ENCODE results near the gene METRN.
"Not testable (repeated sequence)": the region's sequence is repeated elsewhere in the genome, so short reads cannot be mapped to it uniquely, and the experiment has no call there.

Gene METRN

DNA sequence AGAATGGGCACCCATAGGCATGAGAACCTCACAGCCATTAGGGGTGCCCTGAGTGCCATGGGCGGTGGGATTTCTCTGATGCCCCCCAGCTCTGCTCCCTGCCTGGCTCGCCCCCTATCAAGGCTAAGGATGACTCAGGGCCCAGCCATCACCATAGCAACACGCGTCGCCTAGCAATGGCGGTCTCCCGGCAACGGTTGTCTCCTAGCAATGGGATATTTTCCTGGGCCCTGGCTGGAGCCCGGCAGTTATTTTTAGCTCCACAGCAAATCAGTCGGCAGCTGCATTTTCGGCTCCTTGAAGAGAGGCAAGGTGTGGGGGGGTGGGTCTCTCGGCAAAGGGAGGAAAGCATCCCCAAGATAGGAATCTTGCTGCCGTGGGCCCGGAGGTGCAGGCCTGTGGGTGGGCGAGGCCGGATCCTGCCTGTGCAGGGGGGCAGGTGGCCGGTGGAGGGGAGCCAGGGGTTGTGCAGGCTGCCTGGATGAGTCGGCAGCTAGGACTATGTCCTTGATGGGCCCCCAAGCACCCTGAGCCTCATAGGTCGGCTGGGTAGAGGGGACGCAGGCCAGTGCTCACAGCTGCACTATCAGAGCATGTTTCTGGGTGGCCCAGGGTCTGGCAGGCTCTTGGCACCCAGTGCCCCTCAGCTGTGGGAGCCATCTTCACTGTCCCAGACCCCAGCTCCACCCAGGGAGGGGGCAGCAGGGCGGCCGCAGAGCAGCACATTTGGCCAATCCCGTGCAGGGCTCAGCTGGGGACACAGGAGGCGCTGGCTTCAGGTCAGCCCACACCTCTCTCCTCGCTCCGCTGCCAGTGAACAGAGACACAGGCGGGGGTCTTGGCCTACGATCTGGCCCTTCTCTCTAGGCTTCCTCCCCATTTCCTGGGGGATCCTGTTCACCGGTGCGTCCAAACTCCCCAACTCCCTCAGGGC is 5.1 kb upstream of the METRN start:
- peak; percentile 96 for DNase-seq (ENCODE audit: low spot score)

DNA sequence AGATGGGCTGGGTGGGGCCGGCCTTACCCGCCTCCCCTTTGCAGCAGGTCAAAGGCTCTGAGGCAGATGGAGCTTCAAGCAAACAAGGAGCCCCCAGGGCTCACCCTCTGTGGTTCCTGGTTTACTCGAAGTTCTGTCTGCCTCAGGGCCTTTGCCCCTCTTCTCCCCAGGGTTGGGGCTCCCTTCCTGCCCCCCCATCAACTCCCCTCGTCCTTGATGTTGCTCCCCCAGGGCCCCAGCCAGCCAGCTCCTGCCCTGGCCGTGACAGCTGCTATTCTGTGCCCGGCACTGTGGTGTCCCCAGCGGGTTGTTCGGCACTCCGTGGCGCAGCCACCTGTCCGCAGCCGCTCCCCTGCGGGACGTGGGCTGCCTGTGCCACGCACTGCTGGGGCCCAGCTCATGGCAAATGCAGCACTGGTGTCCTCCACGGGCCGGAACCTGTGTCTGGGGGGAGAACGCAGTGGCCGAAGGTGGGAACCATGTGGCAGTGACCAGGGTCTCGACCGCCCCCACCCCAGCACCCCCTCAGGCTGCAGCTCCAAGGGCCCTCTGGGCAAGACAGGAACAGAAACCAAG is 4.3 kb upstream of the METRN start:
- DNase-seq (ENCODE audit: low spot score) = no peak

DNA sequence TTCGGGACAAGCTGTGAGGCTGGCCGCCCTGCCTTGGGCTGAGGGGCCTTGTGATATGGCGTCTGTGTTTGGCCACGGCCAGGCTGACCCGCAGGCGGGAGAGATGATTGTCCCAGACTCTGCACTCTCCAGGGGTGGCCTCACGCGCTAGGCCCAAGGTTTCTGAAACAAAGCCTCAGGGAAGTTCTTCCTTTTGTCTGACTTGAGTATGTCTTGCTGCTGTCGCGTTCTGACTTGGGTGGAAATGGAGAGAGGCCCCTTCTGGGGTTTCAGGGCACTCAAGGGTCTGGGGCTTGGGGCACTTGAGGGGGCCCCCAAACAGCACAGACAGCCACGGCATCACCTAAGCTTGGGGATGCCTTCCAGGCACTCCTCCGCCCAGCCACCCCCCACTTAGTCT is 3.8 kb upstream of the METRN start:
- DNase-seq (ENCODE audit: low spot score) = no peak

DNA sequence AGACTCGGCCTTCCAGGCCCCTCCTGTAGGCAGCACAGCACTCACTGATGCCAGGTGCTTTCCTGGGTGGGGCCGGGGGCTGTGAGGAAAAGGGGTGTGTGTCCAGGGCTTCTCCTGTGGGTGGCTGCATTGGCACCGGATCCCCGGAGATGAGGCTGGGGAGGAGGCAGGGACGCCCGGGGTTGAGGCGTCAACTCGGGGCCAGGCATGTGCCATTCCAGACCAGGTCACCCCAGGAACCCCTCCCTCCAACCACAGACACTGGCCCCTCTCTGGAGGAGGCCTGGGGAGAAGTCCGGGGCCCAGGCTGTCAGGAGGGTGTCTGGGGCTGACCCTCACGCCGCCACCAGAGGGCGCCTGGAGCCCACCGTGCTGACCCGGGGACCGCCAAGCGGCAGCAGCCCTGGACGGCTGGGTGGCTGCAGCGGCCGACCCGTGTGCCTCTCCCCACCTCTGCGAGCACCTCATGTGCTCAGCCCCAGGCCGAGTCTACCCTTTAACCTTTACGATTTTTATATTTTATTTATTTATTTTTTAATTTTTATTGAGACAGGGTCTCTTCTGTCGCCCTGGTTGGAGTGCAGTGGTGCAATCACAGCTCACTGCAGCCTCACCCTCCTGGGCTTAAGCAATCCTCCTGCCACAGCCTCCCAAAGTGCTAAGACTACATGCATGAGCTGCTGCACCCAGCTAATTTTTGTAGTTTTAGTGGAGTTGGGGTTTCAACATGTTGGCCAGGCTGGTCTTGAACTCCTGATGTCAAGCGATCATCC is 3.2 kb upstream of the METRN start:
- DNase-seq (ENCODE audit: low spot score) = peak; percentile 85

DNA sequence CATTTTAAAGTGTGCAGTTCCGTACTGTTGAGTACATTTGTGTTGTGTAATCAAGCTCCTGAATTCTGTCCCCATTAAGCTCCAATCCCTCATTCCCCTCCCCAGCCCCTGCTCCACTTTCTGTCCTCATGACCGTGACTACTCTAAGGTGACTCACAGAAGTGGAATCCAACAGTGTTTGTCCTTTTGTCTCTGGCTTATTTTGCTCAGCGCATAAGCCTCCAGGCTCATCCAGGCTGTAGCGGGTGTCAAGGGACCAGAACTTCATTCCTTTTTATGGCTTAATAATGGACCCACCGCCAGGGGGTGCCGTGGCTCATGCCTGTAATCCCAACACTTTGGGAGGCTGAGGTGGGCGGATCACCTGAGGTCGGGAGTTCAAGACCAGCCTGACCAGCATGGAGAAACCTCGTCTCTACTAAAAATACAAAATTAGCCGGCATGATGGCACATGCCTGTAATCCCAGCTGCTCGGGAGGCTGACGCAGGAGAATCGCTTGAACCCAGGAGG is 2.1 kb upstream of the METRN start:
- DNase-seq (ENCODE audit: low spot score) = not testable (repeated sequence)

DNA sequence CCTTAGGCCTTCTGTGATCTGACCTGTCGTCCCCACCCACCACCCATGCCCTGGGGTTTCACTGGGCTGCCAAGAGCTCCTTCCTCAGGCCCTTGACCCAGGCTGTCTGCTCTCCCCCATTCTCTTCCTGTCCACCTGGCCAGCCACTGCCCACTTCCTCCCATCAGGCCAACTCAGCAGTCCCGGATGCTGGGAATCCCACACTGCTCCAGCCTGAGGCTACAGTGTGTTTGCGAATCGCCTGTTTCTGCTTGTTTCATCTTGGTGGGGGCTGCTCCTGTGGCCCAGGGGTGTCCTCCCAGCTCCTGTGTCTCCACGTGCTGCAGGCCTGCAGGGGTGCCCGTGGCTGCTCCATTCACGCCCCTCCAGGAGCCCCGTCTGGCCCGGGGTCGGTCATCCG is 839 bp upstream of the METRN start:
- no peak for DNase-seq (ENCODE audit: low spot score)

DNA sequence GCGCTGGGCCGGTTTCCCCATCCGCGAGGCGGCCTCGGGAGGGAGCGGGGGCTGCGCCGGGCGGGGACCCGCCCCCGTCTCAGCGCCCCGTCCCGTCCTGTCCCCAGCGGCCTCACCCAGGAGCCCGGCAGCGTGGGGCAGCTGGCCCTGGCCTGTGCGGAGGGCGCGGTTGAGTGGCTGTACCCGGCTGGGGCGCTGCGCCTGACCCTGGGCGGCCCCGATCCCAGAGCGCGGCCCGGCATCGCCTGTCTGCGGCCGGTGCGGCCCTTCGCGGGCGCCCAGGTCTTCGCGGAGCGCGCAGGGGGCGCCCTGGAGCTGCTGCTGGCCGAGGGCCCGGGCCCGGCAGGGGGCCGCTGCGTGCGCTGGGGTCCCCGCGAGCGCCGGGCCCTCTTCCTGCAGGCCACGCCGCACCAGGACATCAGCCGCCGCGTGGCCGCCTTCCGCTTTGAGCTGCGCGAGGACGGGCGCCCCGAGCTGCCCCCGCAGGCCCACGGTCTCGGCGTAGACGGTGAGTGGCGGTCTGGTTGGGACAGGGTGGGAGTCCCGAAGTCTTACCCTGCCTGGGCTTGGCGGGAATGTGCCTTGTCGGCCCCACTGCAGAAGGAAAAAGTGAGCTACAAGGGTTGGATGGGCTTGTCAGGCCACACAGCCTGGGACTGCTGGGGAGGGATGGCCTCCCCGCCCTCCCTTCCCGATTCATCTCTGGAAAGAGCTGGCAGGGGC is 720 bp downstream of the METRN start:
- DNase-seq (ENCODE audit: low spot score) = no peak

DNA sequence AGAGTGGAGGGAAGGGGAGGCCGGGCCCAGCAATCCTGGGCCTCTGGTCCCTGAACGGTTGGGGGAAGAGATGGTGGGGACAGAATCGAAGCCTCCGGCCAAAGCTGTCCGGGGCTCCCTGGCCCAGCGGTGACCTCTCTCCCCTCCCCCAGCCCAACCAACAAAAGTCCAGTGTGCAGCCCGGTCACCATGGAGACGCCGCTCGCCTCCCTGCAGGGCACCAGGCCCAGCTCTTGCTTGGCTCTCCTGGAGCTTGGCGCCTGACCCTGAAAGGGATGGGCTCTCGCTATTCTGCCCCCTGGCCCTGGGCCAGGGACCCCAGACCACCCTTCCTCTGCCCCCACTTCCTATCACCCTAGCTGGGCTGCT is 1.3 kb downstream of the METRN start:
- peak; percentile 96 for DNase-seq (ENCODE audit: low spot score)

DNA sequence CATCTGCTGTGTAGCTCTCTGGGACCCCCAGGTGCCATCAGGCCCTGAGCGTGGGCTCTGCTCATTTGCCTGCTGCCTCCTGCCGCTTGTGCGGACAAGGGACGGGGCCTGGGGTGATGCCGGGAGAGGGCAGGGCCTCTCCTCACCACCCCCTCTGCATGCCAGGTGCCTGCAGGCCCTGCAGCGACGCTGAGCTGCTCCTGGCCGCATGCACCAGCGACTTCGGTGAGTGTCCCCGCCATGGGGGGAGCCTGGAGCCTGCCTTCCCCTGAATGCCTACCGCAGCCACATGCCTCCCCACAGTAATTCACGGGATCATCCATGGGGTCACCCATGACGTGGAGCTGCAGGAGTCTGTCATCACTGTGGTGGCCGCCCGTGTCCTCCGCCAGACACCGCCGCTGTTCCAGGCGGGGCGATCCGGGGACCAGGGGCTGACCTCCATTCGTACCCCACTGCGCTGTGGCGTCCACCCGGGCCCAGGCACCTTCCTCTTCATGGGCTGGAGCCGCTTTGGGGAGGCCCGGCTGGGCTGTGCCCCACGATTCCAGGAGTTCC is 1.9 kb downstream of the METRN start:
- no peak for DNase-seq (ENCODE audit: low spot score)

DNA sequence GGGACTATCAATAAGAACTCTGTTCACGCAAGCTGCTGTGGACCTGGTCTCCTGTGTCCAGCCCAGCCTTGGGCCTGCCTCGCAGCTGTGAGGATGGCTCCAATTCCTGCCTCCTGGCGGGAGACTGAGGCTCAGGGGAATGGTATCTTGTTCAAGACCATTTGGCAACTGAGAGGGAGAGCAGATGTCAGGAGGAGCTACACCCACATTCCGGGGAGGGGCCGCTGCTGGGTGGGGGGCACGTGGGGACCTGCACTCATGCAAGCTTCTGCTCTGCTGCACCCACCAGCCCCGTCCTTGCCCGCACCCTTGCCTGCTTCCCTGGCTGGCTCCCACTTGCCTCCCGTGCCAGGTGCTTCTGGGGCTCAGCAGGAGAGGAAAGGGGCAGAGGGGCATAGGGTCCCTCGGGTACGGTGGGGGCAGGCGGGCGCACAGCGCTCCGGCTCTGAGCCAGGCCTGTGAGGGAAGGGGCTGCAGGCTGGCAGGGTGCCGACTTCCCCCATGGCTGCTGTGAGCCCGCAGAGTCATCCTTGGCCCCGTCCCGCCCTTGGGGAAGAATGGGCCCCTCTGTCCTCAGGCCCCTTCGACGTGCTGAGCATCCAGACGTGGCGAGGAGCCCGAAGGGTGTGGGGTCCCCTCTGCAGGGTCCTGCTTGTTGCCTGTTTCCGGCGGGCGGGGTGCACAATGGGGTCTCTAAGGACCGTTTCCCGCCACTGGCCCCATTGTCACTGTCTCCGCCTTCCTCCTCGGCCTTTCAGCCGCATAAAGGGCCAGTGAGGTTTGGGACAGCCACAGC is 2.7 kb downstream of the METRN start:
- no peak for DNase-seq (ENCODE audit: low spot score)

DNA sequence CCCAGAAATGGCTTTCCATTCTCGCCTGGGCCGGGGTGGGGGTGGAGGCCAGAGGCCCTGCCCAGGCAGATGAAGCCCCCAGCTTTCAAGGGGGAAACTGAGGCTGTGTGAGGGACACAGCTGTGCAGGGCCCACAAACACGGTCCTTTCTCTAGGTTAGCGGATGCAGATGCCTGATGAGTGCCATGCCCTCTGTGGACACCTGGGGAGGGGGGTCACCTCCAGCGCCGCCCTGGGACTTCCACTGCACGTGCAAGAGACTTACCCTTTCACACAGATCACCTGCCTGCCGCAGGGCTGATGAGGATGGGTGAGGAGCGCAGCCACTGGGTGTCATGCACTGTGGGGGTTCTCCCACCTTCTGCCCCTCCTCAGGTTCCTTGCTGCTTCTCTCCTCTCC is 3.5 kb downstream of the METRN start:
- no peak for DNase-seq (ENCODE audit: low spot score)

DNA sequence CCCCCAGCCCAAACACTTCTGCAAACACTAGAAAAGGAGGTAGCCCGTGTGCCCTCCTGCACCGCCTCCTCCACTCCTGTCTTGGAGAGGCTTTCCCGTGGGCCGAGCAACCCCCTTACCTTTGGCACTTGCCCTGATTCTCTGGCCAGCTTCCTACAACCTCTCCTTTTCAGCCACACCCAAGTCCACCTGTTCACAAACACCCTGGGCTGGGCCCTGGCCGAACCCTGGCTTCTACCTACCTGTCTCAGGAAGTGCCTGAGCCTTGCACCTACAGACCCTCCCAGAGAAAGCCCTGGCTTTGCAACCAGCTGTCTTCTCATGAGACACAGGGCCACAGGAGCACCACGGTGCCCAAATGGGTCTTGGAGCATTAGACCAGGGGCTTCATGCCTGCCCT is 4.0 kb downstream of the METRN start:
- no peak for DNase-seq (ENCODE audit: low spot score)

DNA sequence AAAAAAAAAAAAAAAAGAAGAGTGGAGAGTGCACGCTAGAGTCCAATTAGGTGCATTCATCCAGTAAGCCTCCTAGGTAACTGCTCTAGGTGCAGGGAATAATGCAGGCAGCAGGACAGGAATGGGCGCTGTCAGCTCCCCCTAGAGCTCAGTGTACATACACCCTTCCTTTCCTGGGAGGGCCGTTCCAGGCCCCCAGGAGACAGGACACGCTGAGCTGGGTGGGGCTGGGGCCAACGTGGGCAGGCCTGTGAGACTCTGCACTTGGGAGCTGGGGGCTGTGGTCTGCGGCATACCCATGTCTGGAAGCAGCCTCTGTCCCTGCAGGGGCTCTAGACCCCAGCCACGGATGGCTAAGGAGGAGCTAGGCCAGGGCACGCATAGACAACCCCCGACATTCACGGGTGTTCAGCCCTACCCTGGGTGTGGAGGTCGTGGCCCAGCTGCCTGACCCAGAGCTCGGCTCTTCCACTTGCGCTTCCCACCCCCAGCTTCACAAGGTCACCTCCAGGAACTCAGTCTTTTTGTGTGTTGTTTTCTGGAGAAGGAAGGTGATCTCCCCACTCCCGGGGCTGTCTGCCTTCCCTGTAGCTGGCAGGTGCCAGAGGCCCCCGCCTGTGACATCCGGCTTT is 5.0 kb downstream of the METRN start:
- no peak for DNase-seq (ENCODE audit: low spot score)

DNA sequence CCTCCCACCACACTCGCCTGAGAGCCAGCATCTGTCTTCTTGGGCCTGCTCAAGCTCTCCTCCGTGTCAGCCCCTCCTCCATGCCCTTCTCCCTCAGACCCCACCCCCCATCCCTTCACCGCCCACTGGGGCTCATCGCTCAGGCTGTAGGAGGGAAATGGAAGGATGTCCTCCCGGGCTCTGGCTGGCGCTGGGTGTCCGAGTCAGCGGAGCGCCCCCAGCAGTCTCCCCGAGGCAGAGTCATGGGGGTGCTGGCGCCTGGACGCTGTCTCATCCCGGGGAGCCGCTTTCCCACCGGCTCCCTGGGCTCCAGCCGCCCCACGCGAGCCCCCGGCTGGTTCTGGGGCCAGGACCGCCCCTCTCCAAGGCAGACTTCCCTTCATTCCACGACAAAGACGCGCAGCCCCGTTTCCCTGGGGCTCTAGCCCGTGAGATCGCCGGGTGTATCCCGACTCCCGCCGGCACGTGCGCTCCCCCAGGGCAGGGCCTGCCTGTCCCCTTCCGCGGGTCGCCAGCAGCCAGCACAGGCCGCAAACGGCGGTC is 5.6 kb downstream of the METRN start:
- DNase-seq (ENCODE audit: low spot score) = peak; percentile 80

DNA sequence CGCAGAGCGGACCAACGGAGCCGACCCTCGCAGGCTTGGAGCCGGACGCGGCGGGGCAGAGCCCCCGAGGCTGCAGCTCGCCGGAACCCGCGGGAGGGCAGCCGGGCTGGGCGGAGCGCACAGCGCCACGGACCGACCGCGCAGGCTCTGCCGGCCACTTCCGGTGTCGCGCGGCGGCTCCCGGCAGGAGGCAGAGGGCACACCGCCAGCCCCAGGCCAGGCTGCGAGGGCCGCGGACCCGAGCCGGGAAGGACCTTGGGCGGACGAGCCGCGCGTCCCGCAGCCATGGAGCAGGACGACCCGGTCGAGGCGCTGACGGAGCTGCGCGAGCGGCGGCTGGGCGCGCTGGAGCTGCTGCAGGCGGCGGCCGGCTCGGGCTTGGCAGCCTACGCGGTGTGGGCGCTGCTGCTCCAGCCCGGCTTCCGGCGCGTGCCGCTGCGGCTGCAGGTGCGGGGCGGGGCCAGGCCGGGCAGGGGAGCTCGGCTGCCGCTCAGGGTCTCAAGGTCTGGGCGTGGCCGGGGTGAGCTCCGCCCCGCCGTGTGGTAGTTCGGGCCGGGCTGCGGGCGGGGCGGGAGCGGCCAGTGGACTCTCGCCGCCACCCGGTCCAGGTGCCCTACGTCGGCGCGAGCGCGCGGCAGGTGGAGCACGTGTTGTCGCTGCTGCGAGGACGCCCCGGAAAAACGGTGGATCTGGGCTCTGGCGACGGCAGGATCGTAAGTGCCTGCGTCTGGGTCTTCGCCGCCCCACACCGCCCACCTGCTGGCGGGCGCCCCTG is 6.3 kb downstream of the METRN start, which contains the start of gene ANTKMT:
ANTKMT (plus strand) TSS at position 157 of the 775 bp plus-strand sequence; CDS start at position 286, 129 bp downstream.
- peak; percentile 76 for DNase-seq (ENCODE audit: low spot score)

DNA sequence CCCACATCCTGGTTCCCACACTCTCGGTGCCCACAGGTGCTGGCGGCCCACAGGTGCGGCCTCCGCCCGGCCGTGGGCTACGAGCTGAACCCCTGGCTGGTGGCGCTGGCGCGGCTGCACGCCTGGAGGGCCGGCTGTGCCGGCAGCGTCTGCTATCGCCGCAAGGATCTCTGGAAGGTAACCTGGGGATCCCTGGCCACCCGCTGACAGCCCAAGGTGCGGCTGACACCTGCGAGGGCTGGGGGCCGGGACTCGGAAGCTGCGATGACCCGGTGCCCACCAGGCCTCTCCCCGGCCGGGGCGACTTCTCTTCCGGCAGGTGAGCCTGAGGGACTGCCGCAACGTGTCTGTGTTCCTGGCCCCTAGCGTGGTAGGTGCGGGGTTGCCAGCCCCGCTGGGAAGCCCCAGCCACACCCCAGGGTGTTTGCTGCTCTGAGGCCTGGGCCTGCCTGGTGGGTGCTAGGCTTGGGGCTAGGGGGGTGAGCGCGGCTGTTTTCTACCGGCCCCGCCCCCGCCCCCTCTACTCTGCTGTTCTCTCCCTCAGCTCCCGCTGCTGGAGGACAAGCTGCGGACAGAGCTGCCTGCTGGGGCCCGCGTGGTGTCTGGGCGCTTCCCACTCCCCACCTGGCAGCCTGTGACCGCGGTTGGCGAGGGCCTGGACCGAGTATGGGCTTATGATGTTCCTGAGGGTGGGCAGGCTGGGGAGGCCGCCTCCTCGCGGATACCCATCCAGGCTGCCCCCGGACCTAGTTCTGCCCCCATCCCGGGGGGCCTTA is 7.0 kb downstream of the METRN start:
- no peak for DNase-seq (ENCODE audit: low spot score)

DNA sequence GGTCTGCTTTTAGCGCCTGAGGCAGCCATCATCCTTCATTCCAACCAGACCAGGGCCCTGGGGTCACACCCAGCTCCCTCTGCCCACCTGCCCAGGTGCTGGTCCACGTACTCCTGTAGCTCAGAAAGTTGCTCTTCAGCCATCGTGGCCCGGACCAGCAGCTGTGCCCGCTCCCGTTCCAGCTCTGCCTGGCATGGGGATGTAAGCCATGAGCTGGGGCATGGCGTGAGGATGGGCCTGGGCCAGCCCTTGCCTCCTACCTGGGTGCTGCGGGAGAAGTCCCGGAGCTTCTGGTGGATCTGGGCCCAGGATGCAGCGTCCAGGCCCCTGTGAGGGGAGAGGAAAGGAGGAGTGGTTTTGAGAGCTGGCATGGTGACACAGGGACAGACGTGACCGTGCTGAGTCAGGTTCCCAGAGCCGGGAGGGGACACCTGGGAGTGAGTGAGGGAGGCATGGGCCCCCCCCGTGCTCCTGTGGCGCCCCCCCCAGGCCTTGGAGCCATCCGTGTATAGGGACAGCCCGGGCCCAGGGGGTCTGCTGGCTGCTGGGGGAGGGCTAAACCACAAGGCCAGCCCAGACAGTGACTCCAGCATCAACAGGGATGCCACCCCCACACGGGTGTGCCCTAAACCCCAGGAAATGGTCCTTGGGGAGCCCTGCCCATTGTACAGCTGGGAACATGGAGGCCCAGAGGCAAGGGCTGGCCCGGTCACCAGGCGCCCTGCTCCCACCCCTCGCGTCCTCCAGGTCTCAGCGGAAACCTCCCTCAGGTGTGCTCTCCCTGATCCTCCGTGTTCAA is 8.1 kb downstream of the METRN start:
- no peak for DNase-seq (ENCODE audit: low spot score)

DNA sequence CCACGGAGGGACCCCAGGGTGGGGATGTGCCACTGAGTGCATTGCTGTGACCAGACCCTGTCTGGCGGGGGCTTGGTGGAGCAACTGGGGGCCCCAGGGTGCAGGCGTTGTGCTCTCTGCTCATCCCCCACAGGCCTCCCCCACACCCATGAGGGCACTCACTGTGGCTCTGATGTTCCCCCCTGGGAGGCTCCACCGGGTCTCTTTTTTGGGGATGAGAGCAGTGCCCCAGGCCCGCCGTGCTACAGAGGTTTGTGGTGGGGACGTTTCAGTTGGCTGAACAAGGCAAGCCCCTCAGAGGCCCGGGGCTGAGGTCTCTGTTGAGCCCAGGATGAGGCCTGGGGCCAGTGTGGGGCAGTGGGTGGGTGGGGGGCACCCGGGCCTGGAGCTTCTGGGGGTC is 8.8 kb downstream of the METRN start:
- no peak for DNase-seq (ENCODE audit: low spot score)

All from Ammon's horn (tissue), 1 donor.